Fibroblast of pulmonary artery (primary cell): ENCODE data around the gene ABHD12.

ENCODE experiments used
- DNase-seq: peaks from one replicate; pipeline ENCODE4 v3.0.0-alpha.2; 2010; ENCODE audit warnings: low read depth
- H3K4me3 ChIP-seq: replicated peaks from 2 replicates; pipeline ENCODE4 v1.5.1; 2011; ENCODE audit warnings: low read depth, mild to moderate bottlenecking, control low read depth, low read length, moderate library complexity
- CTCF ChIP-seq: IDR thresholded peaks from 2 replicates; pipeline ENCODE4 v1.5.1; 2011; ENCODE audit warnings: mild to moderate bottlenecking, control low read depth, low read length, inconsistent platforms; ENCODE audit errors: missing control alignments

ABHD12 gene

GRCh38 chr20:25398376-25399036 is 7.9 kb upstream of the ABHD12 start:
- DNase-seq, result no peak
- no peak for TF ChIP-seq CTCF
- H3K4me3 ChIP-seq, result no peak overlapping the region

GRCh38 chr20:25397821-25398220 is 7.2 kb upstream of the ABHD12 start:
- DNase-seq, result no peak
- no peak for TF ChIP-seq CTCF
- H3K4me3 ChIP-seq, result no peak overlapping the region

GRCh38 chr20:25397096-25397495 is 6.5 kb upstream of the ABHD12 start:
- no peak for TF ChIP-seq CTCF

GRCh38 chr20:25394996-25395395 is 4.4 kb upstream of the ABHD12 start:
- no peak for DNase-seq
- no peak for TF ChIP-seq CTCF
- H3K4me3 ChIP-seq, result no peak overlapping the region

More at GRCh38 chr20:25397096-25397495, 6.5 kb upstream of the ABHD12 start:
- no peak overlapping the region for H3K4me3 ChIP-seq
- DNase-seq, result no peak

GRCh38 chr20:25394276-25394675 is 3.6 kb upstream of the ABHD12 start:
- H3K4me3 ChIP-seq, result no peak overlapping the region
- DNase-seq, result no peak
- TF ChIP-seq CTCF, result no peak

GRCh38 chr20:25389858-25390537 is 637 bp downstream of the ABHD12 start:
- peak overlapping the region; percentile 77 for H3K4me3 ChIP-seq
- no peak for DNase-seq
- no peak for TF ChIP-seq CTCF
